ENCODE results near the gene OR2A25.

OR2A25 gene

DNA sequence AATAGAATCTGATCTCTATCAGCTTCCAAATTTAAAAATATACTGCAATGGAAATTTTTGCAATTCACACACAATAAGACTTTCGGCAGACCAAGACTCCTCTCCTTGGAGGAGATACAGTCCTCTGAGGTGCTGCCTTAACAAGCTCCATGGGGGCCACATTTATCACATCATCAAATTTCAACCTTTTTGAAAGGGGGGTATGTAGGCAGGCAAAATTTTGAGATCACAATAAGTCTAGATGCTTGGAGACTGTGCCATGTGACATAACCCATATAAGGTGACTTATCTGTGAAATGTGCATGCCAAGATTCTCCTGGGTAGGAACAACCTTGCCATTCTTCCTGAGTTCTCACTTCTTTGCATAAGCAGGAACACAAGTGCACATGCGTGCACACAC, 16.4 kb downstream of the OR2A25 start, which contains the start of gene OR2A12:
TSS of gene OR2A12 (plus strand) at position 301 of the 400 bp plus-strand sequence. CDS start 8,830 bp downstream, outside the sequence.
- no peak for DNase-seq

DNA sequence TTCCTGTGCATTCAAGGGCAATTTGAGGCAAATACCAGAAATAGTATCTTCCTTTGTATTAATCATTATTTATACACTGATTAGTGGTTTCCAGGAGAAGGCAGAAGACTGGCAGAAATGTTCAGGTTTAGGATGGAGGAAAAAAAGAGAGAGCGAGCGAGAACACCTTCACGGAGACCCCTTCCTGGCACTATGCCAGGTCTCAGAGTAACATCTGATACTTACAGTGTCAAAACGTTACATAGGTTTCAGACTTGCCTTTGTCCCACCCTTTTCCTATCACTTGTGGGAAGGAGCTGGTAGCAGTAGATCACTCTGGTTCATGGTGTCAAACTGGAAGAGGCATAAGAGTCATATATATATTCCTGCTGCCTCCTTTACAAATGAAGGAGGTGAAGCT, 17.1 kb downstream of the OR2A25 start:
- no peak for DNase-seq

DNA sequence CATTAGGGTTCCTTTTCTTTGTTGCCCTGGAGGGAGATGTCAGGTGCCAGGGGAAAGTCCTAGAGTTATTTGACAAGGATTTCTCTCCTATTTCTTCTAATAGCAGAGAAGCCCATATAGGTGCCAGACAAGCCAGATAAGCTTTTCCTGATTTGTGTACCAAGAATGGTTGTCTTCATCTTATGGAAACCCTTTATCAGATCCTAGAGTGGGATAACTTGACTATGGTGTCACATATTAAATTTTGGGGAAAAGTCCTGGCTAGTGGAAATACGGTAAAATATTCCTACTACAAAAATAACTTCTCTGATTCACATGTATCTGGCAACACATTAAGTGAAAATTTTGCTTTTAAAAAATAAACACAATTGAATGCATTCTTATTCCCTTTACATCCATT, 17.6 kb downstream of the OR2A25 start:
- DNase-seq: no peak

DNA sequence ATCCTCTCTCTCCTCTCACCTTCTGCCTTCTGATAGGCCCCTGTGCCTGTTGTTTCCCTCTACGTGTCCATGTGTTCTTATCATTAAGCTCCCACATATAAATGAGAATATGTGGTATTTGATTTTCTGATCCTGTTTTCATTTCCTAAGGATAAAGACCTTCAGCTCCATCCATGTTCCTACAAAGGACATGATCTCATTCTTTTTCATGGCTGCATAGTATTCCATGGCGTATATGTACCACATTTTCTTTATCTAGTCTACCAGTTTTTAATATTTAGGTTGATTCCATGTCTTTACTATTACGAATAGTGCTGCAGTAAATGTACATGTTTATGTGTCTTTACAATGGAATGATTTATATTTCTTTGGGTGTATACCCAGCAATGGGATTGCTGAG, 21.1 kb downstream of the OR2A25 start:
- no peak for DNase-seq

DNA sequence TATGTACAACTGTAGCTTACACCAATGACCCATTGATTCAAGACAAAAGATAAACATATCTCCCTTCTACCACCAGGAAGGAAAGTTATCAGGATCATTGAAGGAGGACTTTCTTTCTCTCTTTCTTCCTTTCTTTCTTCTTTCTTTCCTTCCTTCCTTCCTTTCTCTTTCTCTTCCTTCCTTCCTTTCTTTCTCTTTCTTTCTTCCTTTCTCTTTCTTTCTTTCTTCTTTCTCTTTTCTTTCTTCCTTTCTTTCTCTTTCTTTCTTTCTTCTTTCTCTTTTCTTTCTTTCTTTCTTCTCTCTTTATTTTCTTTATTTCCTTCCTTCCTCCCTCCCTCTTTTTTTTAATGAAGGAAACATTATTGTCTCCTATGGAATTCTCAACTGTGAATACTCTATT, 29.2 kb downstream of the OR2A25 start:
- DNase-seq: no peak

DNA sequence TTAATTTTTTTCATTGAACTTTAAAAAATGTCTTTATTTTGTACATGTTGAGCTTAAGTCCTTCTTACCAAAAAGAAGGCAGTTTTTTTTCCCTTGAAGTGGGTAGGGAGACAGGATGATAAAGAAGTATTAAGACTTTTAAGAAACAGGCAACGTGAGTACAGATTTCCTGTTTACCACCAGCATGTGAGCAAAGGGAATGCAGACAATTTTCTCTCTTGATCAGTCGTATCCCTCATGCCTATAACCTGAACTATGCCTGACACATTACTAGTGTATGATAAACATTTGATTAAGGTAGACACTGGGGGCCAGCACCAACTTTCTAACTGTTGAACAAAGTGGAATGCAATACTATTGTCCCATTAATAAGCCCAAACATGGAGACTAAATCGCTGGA, 31.0 kb downstream of the OR2A25 start:
- DNase-seq: no peak

DNA sequence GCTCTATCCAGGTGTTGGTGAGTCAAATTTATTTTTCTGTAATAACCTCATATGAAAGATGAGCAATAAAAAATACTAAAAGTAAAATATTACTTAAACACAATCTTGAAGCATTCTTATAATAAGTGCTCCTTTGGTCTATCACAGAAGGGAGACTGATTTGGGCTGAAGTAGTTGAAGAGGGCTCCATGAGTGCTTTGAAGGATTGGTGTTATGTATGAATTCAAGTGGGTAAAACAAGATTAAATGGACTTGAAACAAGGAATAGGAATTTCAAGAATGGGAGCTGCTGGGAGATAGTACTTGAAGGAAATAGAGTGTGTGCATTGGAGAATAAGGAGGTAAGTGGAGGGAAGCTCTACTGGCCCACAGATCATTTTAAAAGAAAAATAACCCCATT, 32.4 kb downstream of the OR2A25 start:
- DNase-seq: no peak

DNA sequence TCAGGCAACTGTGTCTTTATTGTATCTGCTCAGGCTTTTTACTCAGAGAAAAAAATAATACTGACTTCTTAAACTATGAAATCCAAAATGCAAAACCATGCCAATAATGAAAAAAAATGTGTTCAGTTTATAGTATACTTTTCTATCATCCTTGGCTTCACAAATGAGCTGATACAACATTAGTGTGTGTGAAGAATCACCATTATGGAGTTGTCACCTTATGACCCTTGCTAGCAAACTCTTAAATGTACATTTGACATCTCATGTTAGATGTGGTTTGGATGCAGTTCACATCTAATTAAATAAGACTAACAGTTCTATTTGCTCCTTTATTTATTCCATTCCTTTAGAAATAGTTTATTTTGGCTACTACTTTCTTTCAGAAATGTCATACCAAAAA, 35.6 kb downstream of the OR2A25 start:
- no peak for DNase-seq

DNA sequence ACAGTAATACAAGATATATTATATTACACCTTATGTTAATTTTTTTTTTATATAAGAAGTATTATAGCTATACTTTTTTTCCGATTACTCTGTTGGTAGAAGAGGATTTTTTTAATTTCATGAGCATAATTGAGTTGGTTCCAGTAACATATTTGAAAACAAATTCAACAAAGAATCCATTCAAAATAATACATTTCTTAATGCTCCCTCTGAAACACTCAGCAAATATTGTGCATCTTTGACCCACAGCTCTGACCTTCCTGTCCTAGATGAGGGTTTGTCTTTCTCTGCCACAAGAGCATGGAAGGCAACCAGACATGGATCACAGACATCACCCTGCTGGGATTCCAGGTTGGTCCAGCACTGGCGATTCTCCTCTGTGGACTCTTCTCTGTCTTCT, 39.7 kb downstream of the OR2A25 start, which contains the start of gene OR2A2:
TSS of gene OR2A2 (plus strand) at position 301 of the 400 bp plus-strand sequence. CDS start at position 301, 0 bp downstream.
- no peak for DNase-seq

DNA sequence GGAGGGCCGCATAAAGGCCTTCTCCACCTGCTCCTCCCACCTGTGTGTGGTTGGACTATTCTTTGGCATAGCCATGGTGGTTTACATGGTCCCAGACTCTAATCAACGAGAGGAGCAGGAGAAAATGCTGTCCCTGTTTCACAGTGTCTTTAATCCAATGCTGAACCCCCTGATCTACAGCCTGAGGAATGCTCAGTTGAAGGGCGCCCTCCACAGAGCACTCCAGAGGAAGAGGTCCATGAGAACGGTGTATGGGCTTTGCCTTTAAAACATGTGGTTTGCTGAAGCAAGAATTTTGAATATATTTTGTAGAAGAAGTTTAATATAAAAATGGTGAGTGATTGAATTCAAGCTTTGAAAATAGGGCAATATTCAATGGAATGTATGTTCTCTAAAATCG, 40.7 kb downstream of the OR2A25 start:
- DNase-seq: no peak

DNA sequence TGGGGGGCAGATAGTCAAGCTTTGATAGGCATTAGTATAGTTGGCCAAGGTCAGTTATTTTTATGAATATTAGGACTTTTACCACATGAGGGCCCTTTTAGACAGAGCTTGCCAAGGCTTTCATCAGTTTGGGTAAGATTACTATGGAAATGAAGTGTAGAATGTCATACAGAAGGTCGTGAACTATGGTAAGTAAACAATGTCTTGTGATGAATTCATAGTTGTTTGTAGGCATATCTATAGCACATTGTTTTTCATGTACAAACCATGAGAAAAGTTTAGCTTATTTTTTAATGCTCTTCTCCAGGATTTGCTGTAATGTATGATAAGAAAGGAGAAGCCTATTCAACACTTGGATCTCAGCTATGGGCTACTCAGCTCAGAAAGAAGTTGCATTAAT, 44.0 kb downstream of the OR2A25 start:
- DNase-seq: no peak

DNA sequence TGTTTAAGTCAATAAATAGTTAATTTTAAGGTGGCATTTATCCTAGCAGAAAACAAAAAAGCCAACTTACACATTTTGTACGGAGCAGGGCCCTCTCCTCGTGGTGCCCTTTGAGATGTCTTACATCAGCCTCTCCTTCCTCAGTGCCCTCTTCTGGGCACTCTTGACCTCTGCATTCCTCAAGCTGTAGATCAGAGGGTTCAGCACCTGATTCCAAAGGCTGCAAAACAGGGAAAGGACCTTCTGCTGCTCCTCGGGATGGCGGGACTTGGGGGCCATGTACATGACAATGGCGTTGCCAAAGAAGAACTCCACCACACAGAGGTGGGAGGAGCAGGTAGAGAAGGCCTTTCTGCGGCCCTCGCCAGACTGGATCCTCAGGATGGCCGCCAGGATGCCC, 48.7 kb downstream of the OR2A25 start:
- no peak for DNase-seq

DNA sequence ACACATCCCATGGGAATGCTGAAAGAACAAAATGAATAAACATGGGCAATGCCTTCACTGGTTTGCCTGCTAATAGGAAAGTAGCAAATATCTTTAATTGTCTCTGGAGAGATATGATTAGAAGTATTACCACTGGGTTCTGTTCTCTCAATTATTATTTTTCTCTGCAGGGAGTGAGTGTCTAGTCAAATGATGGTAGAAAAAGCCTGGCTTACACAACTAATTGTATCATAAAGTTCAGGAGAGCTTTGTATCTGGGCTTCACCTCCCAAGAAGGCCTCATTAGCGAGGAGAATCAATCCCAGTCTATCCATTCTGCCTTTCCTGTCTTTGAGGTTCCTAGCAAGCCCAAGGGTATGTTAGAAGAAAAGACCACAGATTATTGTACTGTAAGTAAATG, 53.3 kb downstream of the OR2A25 start, which contains the start of gene OR2A14:
TSS of gene OR2A14 (plus strand) at position 301 of the 400 bp plus-strand sequence. CDS start 5,937 bp downstream, outside the sequence.
- no peak for DNase-seq

Data from GF-D8 (cell line).